ENCODE measurements around the gene PTGER3.
A peak's percentile ranks its signal among the peaks of the same experiment; 100 is the strongest.

Gene PTGER3

DNA sequence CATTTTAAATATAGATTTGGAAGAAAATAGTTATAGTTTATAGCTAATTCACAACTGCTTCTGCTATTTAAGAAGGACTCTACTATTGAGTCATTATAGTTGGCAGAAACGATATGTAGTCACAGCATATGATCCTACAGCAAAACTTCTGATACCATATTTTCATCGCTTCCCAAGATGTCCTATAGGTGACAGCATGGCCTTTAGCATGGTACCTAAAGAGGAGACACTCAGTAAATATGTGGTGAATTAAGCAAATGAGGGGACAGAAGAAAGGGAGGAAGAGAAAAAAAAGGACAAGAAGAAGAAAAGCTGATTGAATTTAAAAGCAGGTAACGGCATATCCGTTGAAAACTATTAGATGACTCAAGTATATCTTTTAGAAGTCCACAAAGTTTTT is 77.2 kb downstream of the PTGER3 start:
- TF ChIP-seq, protein P1, sequence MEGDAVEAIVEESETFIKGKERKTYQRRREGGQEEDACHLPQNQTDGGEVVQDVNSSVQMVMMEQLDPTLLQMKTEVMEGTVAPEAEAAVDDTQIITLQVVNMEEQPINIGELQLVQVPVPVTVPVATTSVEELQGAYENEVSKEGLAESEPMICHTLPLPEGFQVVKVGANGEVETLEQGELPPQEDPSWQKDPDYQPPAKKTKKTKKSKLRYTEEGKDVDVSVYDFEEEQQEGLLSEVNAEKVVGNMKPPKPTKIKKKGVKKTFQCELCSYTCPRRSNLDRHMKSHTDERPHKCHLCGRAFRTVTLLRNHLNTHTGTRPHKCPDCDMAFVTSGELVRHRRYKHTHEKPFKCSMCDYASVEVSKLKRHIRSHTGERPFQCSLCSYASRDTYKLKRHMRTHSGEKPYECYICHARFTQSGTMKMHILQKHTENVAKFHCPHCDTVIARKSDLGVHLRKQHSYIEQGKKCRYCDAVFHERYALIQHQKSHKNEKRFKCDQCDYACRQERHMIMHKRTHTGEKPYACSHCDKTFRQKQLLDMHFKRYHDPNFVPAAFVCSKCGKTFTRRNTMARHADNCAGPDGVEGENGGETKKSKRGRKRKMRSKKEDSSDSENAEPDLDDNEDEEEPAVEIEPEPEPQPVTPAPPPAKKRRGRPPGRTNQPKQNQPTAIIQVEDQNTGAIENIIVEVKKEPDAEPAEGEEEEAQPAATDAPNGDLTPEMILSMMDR (IDR thresholded peaks at IDR 0.05; ENCODE audit: low read depth, low read length) = no peak
- no peak overlapping the region for H3K4me3 ChIP-seq (replicated peaks in 1 of 2; ENCODE audit: low read depth in 2 of 2, low read length in 2 of 2)
- no peak for DNase-seq (ENCODE audit: low read depth in 2 of 2)

DNA sequence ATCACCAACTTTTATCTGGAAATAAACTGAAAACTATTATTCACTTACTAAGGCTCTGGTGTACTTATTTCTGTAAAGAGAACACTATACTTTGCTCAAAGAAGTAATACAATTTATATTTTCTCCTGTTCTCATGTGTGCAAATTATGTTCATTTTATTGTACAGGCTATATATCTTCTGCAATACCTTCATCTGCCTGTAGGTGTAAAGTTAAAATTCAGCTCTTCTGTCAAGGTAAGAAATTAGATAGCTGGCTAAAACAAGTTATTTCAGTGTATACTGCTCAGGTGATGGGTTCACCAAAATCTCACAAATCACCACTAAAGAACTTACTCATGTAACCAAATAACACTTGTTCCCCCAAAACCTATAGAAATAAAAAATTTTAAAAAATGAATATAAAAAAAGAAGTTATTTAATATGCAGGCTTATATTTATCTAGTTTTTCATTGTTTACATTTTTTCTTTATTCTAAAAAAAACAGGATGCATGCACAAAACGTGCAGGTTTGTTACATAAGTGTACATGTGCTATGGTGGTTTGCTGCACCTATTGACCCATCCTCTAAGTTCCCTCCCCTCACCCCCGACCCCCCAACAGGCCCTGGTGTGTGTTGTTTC is 81.5 kb downstream of the PTGER3 start:
- TF ChIP-seq, protein P1 (IDR thresholded peaks at IDR 0.05; ENCODE audit: low read depth, low read length) = peak; percentile 43
- DNase-seq (ENCODE audit: low read depth in 2 of 2) = peak; percentile 2 to 25
- H3K4me3 ChIP-seq (replicated peaks in 1 of 2; ENCODE audit: low read depth in 2 of 2, low read length in 2 of 2) = no peak overlapping the region

GRCh38 chr1:70963374-70963773 is 84.2 kb downstream of the PTGER3 start:
- no peak overlapping the region for H3K4me3 ChIP-seq (replicated peaks in 1 of 2; ENCODE audit: low read depth in 2 of 2, low read length in 2 of 2)
- TF ChIP-seq, protein P1 (IDR thresholded peaks at IDR 0.05; ENCODE audit: low read depth, low read length) = no peak
- DNase-seq (ENCODE audit: low read depth in 2 of 2) = no peak

- TF ChIP-seq, protein P1 (IDR thresholded peaks at IDR 0.05; ENCODE audit: low read depth, low read length) = no peak
- DNase-seq (ENCODE audit: low read depth in 2 of 2) = no peak
- no peak overlapping the region for H3K4me3 ChIP-seq (replicated peaks in 1 of 2; ENCODE audit: low read depth in 2 of 2, low read length in 2 of 2)
Measured at GRCh38 chr1:70961374-70961975, 86.1 kb downstream of the PTGER3 start.

- TF ChIP-seq, protein P1 (IDR thresholded peaks at IDR 0.05; ENCODE audit: low read depth, low read length) = no peak
- DNase-seq (ENCODE audit: low read depth in 2 of 2) = no peak
- no peak overlapping the region for H3K4me3 ChIP-seq (replicated peaks in 1 of 2; ENCODE audit: low read depth in 2 of 2, low read length in 2 of 2)
Measured at GRCh38 chr1:70948396-70949017, 99.1 kb downstream of the PTGER3 start.

GRCh38 chr1:70947835-70948234 is 99.8 kb downstream of the PTGER3 start:
- no peak overlapping the region for H3K4me3 ChIP-seq (replicated peaks in 1 of 2; ENCODE audit: low read depth in 2 of 2, low read length in 2 of 2)
- DNase-seq (ENCODE audit: low read depth in 2 of 2) = no peak
- TF ChIP-seq, protein P1 (IDR thresholded peaks at IDR 0.05; ENCODE audit: low read depth, low read length) = no peak

Measured in cardiac fibroblast (primary cell).